Activated effector memory CD4-positive, alpha-beta T cell treated with Interleukin-2 at 50 U/mL for 16 hours (primary cell): ENCODE data around the gene CCDC47.
"Not testable (repeated sequence)": the region's sequence is repeated elsewhere in the genome, so short reads cannot be mapped to it uniquely, and the experiment has no call there.

ENCODE experiments used
- DNase-seq: peaks from one replicate; pipeline ENCODE4 v3.0.0-alpha.2; 2020

CCDC47 gene

GRCh38 chr17:63720194-63720593 is 53.2 kb downstream of the CCDC47 start:
- DNase-seq, result not testable (repeated sequence)

- no peak for DNase-seq
Observed at GRCh38 chr17:63718988-63719387, 54.4 kb downstream of the CCDC47 start.

- no peak for DNase-seq
Observed at GRCh38 chr17:63716426-63716825, 57.0 kb downstream of the CCDC47 start.

- no peak for DNase-seq
Observed at GRCh38 chr17:63714550-63715277, 58.7 kb downstream of the CCDC47 start.

GRCh38 chr17:63709110-63709509 is 64.3 kb downstream of the CCDC47 start:
- DNase-seq, result no peak

- DNase-seq, result no peak
Observed at GRCh38 chr17:63707151-63707550, 66.2 kb downstream of the CCDC47 start.

GRCh38 chr17:63706336-63707082 is 66.9 kb downstream of the CCDC47 start:
- DNase-seq, result no peak

- DNase-seq, result no peak
Observed at GRCh38 chr17:63705657-63706056, 67.7 kb downstream of the CCDC47 start.

- DNase-seq, result no peak
Observed at GRCh38 chr17:63704836-63705235, 68.6 kb downstream of the CCDC47 start.

- no peak for DNase-seq
Observed at GRCh38 chr17:63704259-63704576, 69.2 kb downstream of the CCDC47 start.

GRCh38 chr17:63703556-63704258 is 69.7 kb downstream of the CCDC47 start:
- no peak for DNase-seq

- DNase-seq, result no peak
Observed at GRCh38 chr17:63703029-63703428, 70.4 kb downstream of the CCDC47 start.

GRCh38 chr17:63702721-63703015 is 70.7 kb downstream of the CCDC47 start:
- no peak for DNase-seq

GRCh38 chr17:63701868-63702720 is 71.3 kb downstream of the CCDC47 start:
- DNase-seq, result peak; percentile 74

- no peak for DNase-seq
Observed at GRCh38 chr17:63701456-63701820, 72.0 kb downstream of the CCDC47 start.

- peak; percentile 47 for DNase-seq
Observed at GRCh38 chr17:63700528-63701455, 72.6 kb downstream of the CCDC47 start.

- peak; percentile 80 for DNase-seq
Observed at GRCh38 chr17:63699638-63700527, 73.5 kb downstream of the CCDC47 start, which contains the start of gene LIMD2. Gene LIMD2, minus strand, starts transcription at chr17:63700125. Its CDS starts 827 bp downstream, at chr17:63699298.

GRCh38 chr17:63698886-63699637 is 74.3 kb downstream of the CCDC47 start:
- peak; percentile 88 for DNase-seq

- no peak for DNase-seq
Observed at GRCh38 chr17:63698381-63698885, 75.0 kb downstream of the CCDC47 start.
